BLaER1 treated with 17β-estradiol and CSF1 and Interleukin-3, amounts not matched to agents 10 nM and 100 nM (cell line): ENCODE results near the gene TMEM139.

Source experiments
- H3K27ac ChIP-seq, 11 experiments: shearing (Covaris generic); formaldehyde crosslinking; 2 replicates each; pipeline ENCODE4 v1.8.1; 2022
- H3K27me3 ChIP-seq, 11 experiments: shearing (Covaris generic); formaldehyde crosslinking; 2 replicates each; pipeline ENCODE4 v1.8.1; 2022
- H3K36me3 ChIP-seq, 11 experiments: shearing (Covaris generic); formaldehyde crosslinking; 2 replicates each; pipeline ENCODE4 v1.8.1; 2022
- H3K4me1 ChIP-seq, 10 experiments: shearing (Covaris generic); formaldehyde crosslinking; 2 replicates each; pipeline ENCODE4 v1.8.1; 2022
- H3K4me2 ChIP-seq, 11 experiments: shearing (Covaris generic); formaldehyde crosslinking; 2 replicates each; pipeline ENCODE4 v1.8.1; 2022
- H3K4me3 ChIP-seq, 10 experiments: shearing (Covaris generic); formaldehyde crosslinking; 2 replicates each; pipeline ENCODE4 v1.8.1; 2022
- H3K9ac ChIP-seq, 11 experiments: shearing (Covaris generic); formaldehyde crosslinking; 2 replicates each; pipeline ENCODE4 v1.8.1; 2022
- H3K9me3 ChIP-seq, 11 experiments: shearing (Covaris generic); formaldehyde crosslinking; replicated peaks in 1 of 11; 2 replicates each; pipeline ENCODE4 v1.8.1; 2022
- H4K20me1 ChIP-seq, 11 experiments: shearing (Covaris generic); formaldehyde crosslinking; 2 replicates each; pipeline ENCODE4 v1.8.1; 2022
- Cebpa-rat ChIP-seq, 11 experiments: shearing (Covaris generic); IDR thresholded peaks; 2 replicates each; pipeline ENCODE4 v1.8.1; 2022

TMEM139 gene

DNA sequence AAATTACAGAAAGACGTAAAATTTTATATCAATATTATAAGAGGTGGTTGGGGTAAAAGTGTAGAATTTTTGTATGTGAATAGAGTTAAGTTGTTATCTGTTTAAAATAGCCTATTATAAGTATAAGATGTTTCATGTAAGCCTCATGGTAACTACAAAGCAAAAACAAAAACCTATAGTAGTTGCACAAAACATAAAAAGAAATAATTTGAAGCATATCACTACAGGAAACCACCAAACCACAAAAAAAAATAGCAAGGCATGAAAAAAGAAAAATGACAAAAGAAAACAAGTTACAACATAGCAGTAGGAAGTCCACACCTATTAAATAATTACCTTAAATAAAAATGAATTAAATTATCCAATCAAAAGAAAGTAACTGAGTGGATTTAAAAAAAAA, 33.9 kb upstream of the TMEM139 start:
- H3K27ac ChIP-seq: peak overlapping the region in 10 of 11 experiments; percentile 42 to 74 (median 68); a peak in 20 of 22 replicates
- H3K4me3 ChIP-seq: no peak overlapping the region; a peak in 1 of 20 replicates
- peaks cover 10 to 52% (median 42%) of the 10 kb centered on the region in 11 experiments; a peak in 19 of 22 replicates for H3K9me3 ChIP-seq
- H3K4me1 ChIP-seq: peaks cover 32 to 93% (median 42%) of the 10 kb centered on the region in 10 experiments
- no peak for TF ChIP-seq Cebpa-rat (IDR thresholded peaks at IDR 0.05)
- H3K27me3 ChIP-seq: no peaks in the 10 kb centered on the region
- H3K9ac ChIP-seq: peak overlapping the region in 1 of 11 experiments; percentile 33; a peak in 2 of 22 replicates
- H4K20me1 ChIP-seq: no peaks in the 10 kb centered on the region
- H3K36me3 ChIP-seq: peaks cover 0 to 8% (median 0%) of the 10 kb centered on the region in 11 experiments; a peak in 2 of 22 replicates
- H3K4me2 ChIP-seq: peak overlapping the region; percentile 40 to 73 (median 62); a peak in 19 of 22 replicates

DNA sequence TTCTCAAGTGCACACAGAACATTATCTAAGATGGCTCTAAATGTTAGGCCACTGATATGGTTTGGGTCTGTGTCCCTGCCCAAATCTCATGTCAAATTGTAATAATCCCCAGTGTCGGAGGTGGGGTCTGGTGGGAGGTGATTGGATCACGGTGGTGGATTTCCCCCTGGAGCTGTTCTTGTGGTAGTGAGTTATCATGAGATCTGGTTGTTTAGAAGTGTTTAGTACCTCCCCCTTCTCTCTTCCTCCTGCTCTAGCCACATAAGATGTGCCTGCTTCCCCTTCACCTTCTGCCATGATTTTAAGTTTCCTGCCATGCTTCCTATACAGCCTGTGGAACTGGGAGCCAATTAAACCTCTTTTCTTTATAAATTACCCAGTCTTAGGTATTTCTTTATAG, 32.8 kb upstream of the TMEM139 start:
- Histone ChIP-seq H3K27me3 (no peaks in the 10 kb centered on the region), H3K9ac (no peak overlapping the region), H3K4me3 (no peak overlapping the region), H3K4me2 (peak overlapping the region; percentile 40 to 73 (median 62); a peak in 20 of 22 replicates), H3K27ac (peak overlapping the region in 9 of 11 experiments; percentile 42 to 74 (median 68); a peak in 16 of 22 replicates), H3K9me3 (peaks cover 10 to 48% (median 40%) of the 10 kb centered on the region in 11 experiments; a peak in 19 of 22 replicates), H3K4me1 (peaks cover 40 to 93% (median 52%) of the 10 kb centered on the region in 10 experiments), H3K36me3 (peaks cover 0 to 8% (median 0%) of the 10 kb centered on the region in 11 experiments; a peak in 2 of 22 replicates), H4K20me1 (no peaks in the 10 kb centered on the region)
- no peak for TF ChIP-seq Cebpa-rat (IDR thresholded peaks at IDR 0.05)

DNA sequence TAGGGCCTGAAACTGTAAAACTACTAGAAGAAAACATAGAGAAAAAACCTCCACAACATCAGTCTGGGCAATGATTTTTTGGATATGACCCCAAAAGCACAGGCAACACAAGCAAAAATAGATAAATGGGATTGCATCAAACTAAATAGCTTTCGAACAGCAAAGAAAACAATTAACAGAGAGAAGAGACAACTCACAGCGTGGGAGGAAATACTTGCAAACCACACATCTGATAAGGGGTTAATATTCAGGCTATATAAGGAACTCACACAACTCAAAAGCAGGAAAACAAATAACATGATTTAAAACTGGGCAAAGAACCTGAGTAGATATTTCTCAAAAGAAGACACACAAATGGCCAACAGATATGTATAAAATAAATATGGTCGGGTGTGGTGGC, 29.2 kb upstream of the TMEM139 start:
- Histone ChIP-seq H4K20me1 (no peaks in the 10 kb centered on the region), H3K27me3 (no peaks in the 10 kb centered on the region), H3K9me3 (peaks cover 10 to 32% (median 24%) of the 10 kb centered on the region in 11 experiments; a peak in 18 of 22 replicates), H3K27ac (peak overlapping the region in 2 of 11 experiments; percentile 19 to 22; a peak in 4 of 22 replicates), H3K36me3 (0 out of 22 replicates have a peak, but pooled peaks cover 0 to 5% (median 0%) of the 10 kb centered on the region in 11 experiments), H3K4me2 (peak overlapping the region; percentile 39 to 57 (median 48); a peak in 20 of 22 replicates), H3K4me3 (no peak overlapping the region), H3K4me1 (peaks cover 39 to 78% (median 50%) of the 10 kb centered on the region in 10 experiments), H3K9ac (0 out of 22 replicates have a peak overlapping the region, but pooled peaks of 1 of the 11 experiments have one; percentile 1)
- no peak for TF ChIP-seq Cebpa-rat (IDR thresholded peaks at IDR 0.05)

DNA sequence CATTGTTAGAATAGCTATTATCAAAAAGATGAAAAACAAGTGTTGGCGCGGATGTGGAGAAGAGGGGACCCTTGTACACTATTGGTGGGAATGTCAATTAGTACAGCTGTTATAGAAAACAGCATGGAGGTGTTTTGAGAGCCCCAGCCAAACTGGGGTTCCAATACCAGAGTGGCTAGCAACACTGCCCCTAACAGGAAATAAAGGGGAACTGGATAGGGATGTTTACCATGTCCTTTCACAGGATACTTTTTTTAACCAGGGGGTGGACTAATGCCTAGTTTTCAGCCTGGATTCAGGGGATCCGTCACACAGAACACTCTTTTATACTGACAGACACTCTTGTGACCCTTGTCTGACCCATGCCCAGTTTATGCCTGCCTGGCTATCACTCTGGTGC, 28.4 kb upstream of the TMEM139 start:
- H3K9me3 ChIP-seq: peaks cover 10 to 31% (median 24%) of the 10 kb centered on the region in 11 experiments; a peak in 18 of 22 replicates
- peak overlapping the region in 9 of 11 experiments; percentile 4 to 57 (median 48); a peak in 15 of 22 replicates for H3K4me2 ChIP-seq
- H3K27ac ChIP-seq: peak overlapping the region in 1 of 11 experiments; percentile 36; a peak in 2 of 22 replicates
- H4K20me1 ChIP-seq: no peaks in the 10 kb centered on the region
- no peaks in the 10 kb centered on the region for H3K27me3 ChIP-seq
- peaks cover 36 to 70% (median 43%) of the 10 kb centered on the region in 10 experiments for H3K4me1 ChIP-seq
- H3K9ac ChIP-seq: no peak overlapping the region
- no peak for TF ChIP-seq Cebpa-rat (IDR thresholded peaks at IDR 0.05)
- no peak overlapping the region for H3K4me3 ChIP-seq
- H3K36me3 ChIP-seq: 0 out of 22 replicates have a peak, but pooled peaks cover 0 to 5% (median 0%) of the 10 kb centered on the region in 11 experiments

DNA sequence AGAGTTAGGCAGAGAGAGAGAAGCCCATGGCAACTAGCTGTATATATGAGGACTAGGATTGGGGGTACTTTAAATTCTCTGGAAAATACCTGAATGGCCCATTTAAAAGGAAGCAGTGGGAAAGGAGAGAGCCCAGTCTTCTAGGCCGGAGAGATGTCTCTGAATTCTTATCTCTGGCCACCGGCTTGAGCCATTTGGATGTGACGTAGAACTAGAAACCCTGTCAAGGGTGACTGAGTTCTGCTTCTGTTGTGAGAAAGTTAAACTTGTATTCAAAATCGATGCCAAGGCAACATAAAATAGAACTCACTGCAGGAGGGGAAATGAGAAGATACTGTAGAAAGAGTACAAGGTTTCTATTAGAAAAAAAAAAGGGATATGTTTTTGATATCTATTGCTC, 27.8 kb upstream of the TMEM139 start:
- Histone ChIP-seq H3K4me1 (peaks cover 29 to 64% (median 37%) of the 10 kb centered on the region in 10 experiments), H3K9me3 (peaks cover 9 to 25% (median 22%) of the 10 kb centered on the region in 11 experiments; a peak in 18 of 22 replicates), H3K36me3 (0 out of 22 replicates have a peak, but pooled peaks cover 0 to 5% (median 0%) of the 10 kb centered on the region in 11 experiments), H4K20me1 (no peaks in the 10 kb centered on the region), H3K27ac (peak overlapping the region in 2 of 11 experiments; percentile 15 to 36; a peak in 2 of 22 replicates), H3K27me3 (no peaks in the 10 kb centered on the region), H3K4me2 (peak overlapping the region in 9 of 11 experiments; percentile 4 to 57 (median 48); a peak in 13 of 22 replicates), H3K4me3 (no peak overlapping the region), H3K9ac (no peak overlapping the region)
- no peak for TF ChIP-seq Cebpa-rat (IDR thresholded peaks at IDR 0.05)

DNA sequence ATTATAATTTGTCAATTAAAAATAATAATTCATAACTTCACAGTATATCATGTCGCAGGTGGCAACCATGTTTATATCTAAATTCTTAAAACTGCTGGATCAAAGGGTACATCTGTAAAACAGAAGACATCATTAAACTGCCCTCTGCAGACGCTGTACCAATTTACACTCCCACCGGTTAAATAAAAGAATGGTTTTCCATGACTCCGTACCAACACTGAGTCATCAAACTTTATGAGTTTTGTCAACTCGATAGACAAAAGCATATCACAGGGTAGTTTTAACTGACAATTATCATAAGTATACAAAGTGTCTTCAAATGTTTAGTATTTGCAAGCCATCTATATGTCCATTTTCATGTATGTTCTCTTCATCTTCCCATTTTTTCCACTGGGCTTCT, 27.3 kb upstream of the TMEM139 start:
- Histone ChIP-seq H3K27me3 (no peaks in the 10 kb centered on the region), H4K20me1 (no peaks in the 10 kb centered on the region), H3K27ac (no peak overlapping the region), H3K9ac (no peak overlapping the region), H3K9me3 (peaks cover 5 to 20% (median 17%) of the 10 kb centered on the region in 11 experiments; a peak in 18 of 22 replicates), H3K4me3 (no peak overlapping the region), H3K36me3 (0 out of 22 replicates have a peak, but pooled peaks cover 0 to 5% (median 0%) of the 10 kb centered on the region in 11 experiments), H3K4me1 (peaks cover 27 to 60% (median 36%) of the 10 kb centered on the region in 10 experiments), H3K4me2 (no peak overlapping the region)
- TF ChIP-seq Cebpa-rat (IDR thresholded peaks at IDR 0.05): no peak

DNA sequence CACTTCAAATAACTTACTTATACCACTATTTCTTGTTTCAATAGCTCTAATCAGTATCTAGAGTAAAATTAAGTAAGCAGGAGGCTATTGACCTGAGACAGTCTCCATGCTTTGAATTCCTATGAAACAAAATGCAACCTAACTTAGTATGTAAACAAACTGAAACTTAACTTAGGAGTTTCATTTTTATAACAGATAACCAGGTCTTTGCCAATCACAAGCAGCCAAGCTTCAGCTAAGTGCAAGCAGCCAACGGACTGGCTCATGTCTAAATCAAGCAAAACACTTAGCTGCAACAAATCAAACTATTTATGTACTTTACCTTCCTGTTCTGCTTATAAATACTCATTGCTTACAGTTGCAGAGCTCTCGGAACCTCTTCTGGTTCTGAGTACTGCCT, 25.9 kb upstream of the TMEM139 start:
- Histone ChIP-seq H3K9ac (peak overlapping the region in 2 of 11 experiments; percentile 13 to 46; a peak in 2 of 22 replicates), H3K9me3 (peaks cover 0 to 7% (median 6%) of the 10 kb centered on the region in 11 experiments; a peak in 16 of 22 replicates), H3K4me2 (peak overlapping the region; percentile 31 to 72 (median 55)), H3K36me3 (0 out of 22 replicates have a peak, but pooled peaks cover 0 to under 1% (median 0%) of the 10 kb centered on the region in 11 experiments), H3K4me1 (peaks cover 34 to 56% (median 42%) of the 10 kb centered on the region in 10 experiments), H3K27me3 (no peaks in the 10 kb centered on the region), H3K4me3 (no peak overlapping the region), H4K20me1 (no peaks in the 10 kb centered on the region), H3K27ac (peak overlapping the region in 2 of 11 experiments; percentile 22; a peak in 3 of 22 replicates)
- no peak for TF ChIP-seq Cebpa-rat (IDR thresholded peaks at IDR 0.05)

DNA sequence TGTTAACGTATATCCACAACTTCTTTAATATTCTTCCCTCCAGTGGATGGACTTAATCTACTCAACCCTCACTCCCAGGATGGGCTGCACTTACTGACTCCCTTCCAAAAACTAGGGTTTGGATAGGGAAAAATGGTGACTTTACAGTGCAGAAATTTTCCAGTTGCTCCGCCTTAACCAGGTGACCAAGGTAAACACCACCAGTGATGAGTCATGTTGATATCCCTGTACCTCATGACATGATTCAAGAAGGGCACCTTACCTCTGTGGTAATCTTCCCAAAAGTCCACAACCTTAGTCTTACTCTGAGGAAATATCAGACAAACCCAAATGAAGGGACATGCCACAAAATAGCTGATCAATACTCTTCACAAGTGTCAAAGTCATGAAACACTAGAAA, 25.0 kb upstream of the TMEM139 start:
- Histone ChIP-seq H3K9me3 (no peaks in the 10 kb centered on the region), H3K9ac (no peak overlapping the region), H4K20me1 (peaks cover 0 to 1% (median 0%) of the 10 kb centered on the region in 11 experiments; a peak in 1 of 22 replicates), H3K27me3 (no peaks in the 10 kb centered on the region), H3K36me3 (peaks cover 0 to 5% (median under 1%) of the 10 kb centered on the region in 11 experiments; a peak in 10 of 22 replicates), H3K4me3 (no peak overlapping the region), H3K27ac (no peak overlapping the region), H3K4me1 (peaks cover 43 to 59% (median 51%) of the 10 kb centered on the region in 10 experiments), H3K4me2 (no peak overlapping the region)
- TF ChIP-seq Cebpa-rat (IDR thresholded peaks at IDR 0.05): no peak

DNA sequence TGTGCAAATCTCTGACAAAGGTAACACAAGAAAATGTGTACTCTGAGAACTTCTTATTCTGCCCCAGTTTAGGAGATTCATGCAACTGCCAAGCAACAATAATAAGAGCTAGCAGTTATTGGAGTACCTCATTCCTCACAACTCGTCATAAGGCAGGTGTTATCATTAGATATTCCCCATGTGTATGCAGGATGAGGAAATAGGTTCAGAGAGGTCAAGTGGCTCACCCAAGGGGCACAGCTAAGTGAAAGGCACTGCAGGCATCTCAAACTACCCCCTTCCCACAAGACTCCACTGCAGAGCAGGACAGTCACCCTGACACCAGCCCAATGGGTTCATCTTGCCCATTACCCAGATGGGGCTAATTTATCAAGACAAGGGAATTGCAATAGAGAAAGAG, 22.9 kb upstream of the TMEM139 start:
- Histone ChIP-seq H3K4me1 (peaks cover 33 to 59% (median 48%) of the 10 kb centered on the region in 10 experiments), H3K4me3 (no peak overlapping the region)
- TF ChIP-seq Cebpa-rat (IDR thresholded peaks at IDR 0.05): no peak

More for the DNA sequence above, 22.9 kb upstream of the TMEM139 start:
- no peak overlapping the region for H3K27ac ChIP-seq
- no peak overlapping the region for H3K4me2 ChIP-seq
- H3K9me3 ChIP-seq: no peaks in the 10 kb centered on the region
- no peaks in the 10 kb centered on the region for H3K27me3 ChIP-seq
- H4K20me1 ChIP-seq: peaks cover 0 to 18% (median 0%) of the 10 kb centered on the region in 11 experiments; a peak in 5 of 22 replicates
- no peak overlapping the region for H3K9ac ChIP-seq
- H3K36me3 ChIP-seq: peaks cover 10 to 27% (median 22%) of the 10 kb centered on the region in 11 experiments; a peak in 18 of 22 replicates
